Glomerular endothelial cell (primary cell): Measurements from ENCODE around the gene COL9A1. TPM values are rescaled to one million over a fixed set of nuclear protein-coding genes. Genes with fewer than 3 reads are reported as not detected.

Experiments
- DNase-seq: peaks from one replicate; pipeline ENCODE4 v3.0.0-alpha.2; 2011; ENCODE audit warnings: low read depth, low spot score; ENCODE audit errors: extremely low read depth
- total RNA-seq: library from RNA; depleted of rRNA; stranded (reverse); fragments of >200 nt; gene quantifications from 2 replicates; pipeline ENCODE4 v1.2.3, GENCODE V29; 2015

Gene COL9A1
- total RNA-seq, 1 donor from 2014 or later: not detected

- DNase-seq: no peak
Measured at GRCh38 chr6:70292193-70292592, 10.7 kb downstream of the COL9A1 start.

GRCh38 chr6:70289299-70289698, 13.6 kb downstream of the COL9A1 start:
- DNase-seq: no peak

GRCh38 chr6:70286905-70287304, 16.0 kb downstream of the COL9A1 start:
- DNase-seq: no peak

- no peak for DNase-seq
Measured at GRCh38 chr6:70285201-70285600, 17.7 kb downstream of the COL9A1 start.

- no peak for DNase-seq
Measured at GRCh38 chr6:70282919-70283461, 19.9 kb downstream of the COL9A1 start.

GRCh38 chr6:70282312-70282918, 20.5 kb downstream of the COL9A1 start:
- DNase-seq: no peak

- DNase-seq: no peak
Measured at GRCh38 chr6:70281923-70282311, 21.0 kb downstream of the COL9A1 start.

- DNase-seq: no peak
Measured at GRCh38 chr6:70280400-70280853, 22.5 kb downstream of the COL9A1 start.

- no peak for DNase-seq
Measured at GRCh38 chr6:70277470-70277869, 25.4 kb downstream of the COL9A1 start.

- DNase-seq: no peak
Measured at GRCh38 chr6:70274338-70274737, 28.5 kb downstream of the COL9A1 start.

- no peak for DNase-seq
Measured at GRCh38 chr6:70272071-70272470, 30.8 kb downstream of the COL9A1 start.

GRCh38 chr6:70270287-70271005, 32.4 kb downstream of the COL9A1 start:
- no peak for DNase-seq

- no peak for DNase-seq
Measured at GRCh38 chr6:70266142-70266541, 36.7 kb downstream of the COL9A1 start.

- no peak for DNase-seq
Measured at GRCh38 chr6:70264306-70264705, 38.6 kb downstream of the COL9A1 start.

GRCh38 chr6:70258483-70258882, 44.4 kb downstream of the COL9A1 start:
- no peak for DNase-seq

GRCh38 chr6:70257768-70258273, 45.1 kb downstream of the COL9A1 start:
- no peak for DNase-seq

GRCh38 chr6:70254784-70255183, 48.1 kb downstream of the COL9A1 start:
- no peak for DNase-seq

- no peak for DNase-seq
Measured at GRCh38 chr6:70253923-70254322, 49.0 kb downstream of the COL9A1 start.

- no peak for DNase-seq
Measured at GRCh38 chr6:70252604-70253003, 50.3 kb downstream of the COL9A1 start.

- DNase-seq: no peak
Measured at GRCh38 chr6:70246118-70246517, 56.8 kb downstream of the COL9A1 start.

- no peak for DNase-seq
Measured at GRCh38 chr6:70241991-70242420, 60.9 kb downstream of the COL9A1 start.

- no peak for DNase-seq
Measured at GRCh38 chr6:70241031-70241430, 61.9 kb downstream of the COL9A1 start.
